ENCODE results near the gene TMEM95. TPM values are rescaled to one million over a fixed set of nuclear protein-coding genes. Genes with fewer than 3 reads are reported as not detected.
A peak's percentile ranks its signal among the peaks of the same experiment; 100 is the strongest.

TMEM95 gene
- total RNA-seq, 1 donor, result not detected

GRCh38 chr17:7405350-7406234 is 50.6 kb downstream of the TMEM95 start:
- peak overlapping the region; percentile 51 for H3K27ac ChIP-seq (ENCODE audit: low read depth, low read length)
- DNase-seq (ENCODE audit: insufficient read length, low spot score, missing footprints), result no peak
- H4K20me1 ChIP-seq (ENCODE audit: insufficient read depth, low read length), result peaks cover 6% of the 10 kb centered on the region
- H3K4me1 ChIP-seq (ENCODE audit: insufficient read depth, low read length), result peaks cover 17% of the 10 kb centered on the region
- H3K4me2 ChIP-seq (ENCODE audit: insufficient read depth, low read length), result peak overlapping the region; percentile 83
- peak overlapping the region; percentile 82 for H2AFZ ChIP-seq (ENCODE audit: low read length)
- H3K4me3 ChIP-seq (ENCODE audit: insufficient read depth, low read length), result peak overlapping the region; percentile 85
- H3K9me3 ChIP-seq (ENCODE audit: low read depth, low read length), result no peaks in the 10 kb centered on the region
- peaks cover 10% of the 10 kb centered on the region for H3K79me2 ChIP-seq (ENCODE audit: insufficient read depth, low read length)
- no peak for TF ChIP-seq CTCF (IDR thresholded peaks at IDR 0.05; ENCODE audit: extremely low read depth, low read depth, low read length)
- peaks cover 21% of the 10 kb centered on the region for H3K36me3 ChIP-seq (ENCODE audit: insufficient read depth, low read length)
- no peaks in the 10 kb centered on the region for H3K27me3 ChIP-seq (ENCODE audit: insufficient read depth, low read length)

- peak overlapping the region; percentile 83 for H3K4me2 ChIP-seq (ENCODE audit: insufficient read depth, low read length)
- H3K27me3 ChIP-seq (ENCODE audit: insufficient read depth, low read length), result no peaks in the 10 kb centered on the region
- H3K27ac ChIP-seq (ENCODE audit: low read depth, low read length), result no peak overlapping the region
- H3K36me3 ChIP-seq (ENCODE audit: insufficient read depth, low read length), result peaks cover 22% of the 10 kb centered on the region
- peaks cover 10% of the 10 kb centered on the region for H3K79me2 ChIP-seq (ENCODE audit: insufficient read depth, low read length)
- no peak for TF ChIP-seq CTCF (IDR thresholded peaks at IDR 0.05; ENCODE audit: extremely low read depth, low read depth, low read length)
- no peaks in the 10 kb centered on the region for H3K9me3 ChIP-seq (ENCODE audit: low read depth, low read length)
- no peak overlapping the region for H2AFZ ChIP-seq (ENCODE audit: low read length)
- peak overlapping the region; percentile 85 for H3K4me3 ChIP-seq (ENCODE audit: insufficient read depth, low read length)
- H3K4me1 ChIP-seq (ENCODE audit: insufficient read depth, low read length), result peaks cover 12% of the 10 kb centered on the region
- H4K20me1 ChIP-seq (ENCODE audit: insufficient read depth, low read length), result peaks cover 6% of the 10 kb centered on the region
- DNase-seq (ENCODE audit: insufficient read length, low spot score, missing footprints), result no peak
Observed at GRCh38 chr17:7406235-7406825, 51.4 kb downstream of the TMEM95 start.

Small RNA genes within 50 kb of the gene (small RNA-seq; reads per million reads assigned to genes)
- not detected for gene AC026954.2

Other genes with a start within 250 kb of the TMEM95 start
- gene ASGR2, start 240.3 kb upstream of the TMEM95 start, total RNA-seq, result under 0.01 TPM in 1 of 2 replicates, not detected in the other
- gene ASGR1, start 175.8 kb upstream of the TMEM95 start, total RNA-seq, result 0.88 and 1.1 TPM in 2 replicates
- 10.1 and 11.8 TPM in 2 replicates for gene DLG4, start 135.3 kb upstream of the TMEM95 start, total RNA-seq
- gene ACADVL, start 135.2 kb upstream of the TMEM95 start, total RNA-seq, result 162 and 163 TPM in 2 replicates
- gene DVL2, start 120.6 kb upstream of the TMEM95 start, total RNA-seq, result 106 and 123 TPM in 2 replicates
- gene PHF23, start 115.7 kb upstream of the TMEM95 start, total RNA-seq, result 53.2 and 55.4 TPM in 2 replicates
- gene GABARAP, start 112.7 kb upstream of the TMEM95 start, total RNA-seq, result 396 and 422 TPM in 2 replicates
- gene CTDNEP1, start 103.4 kb upstream of the TMEM95 start, total RNA-seq, result 29.8 and 31.8 TPM in 2 replicates
- 21.7 and 26.2 TPM in 2 replicates for gene ELP5, start 102.9 kb upstream of the TMEM95 start, total RNA-seq
- gene CLDN7, start 92.7 kb upstream of the TMEM95 start, total RNA-seq, result 0.36 and 1.8 TPM in 2 replicates
- gene SLC2A4, start 73.4 kb upstream of the TMEM95 start, total RNA-seq, result under 0.01 and 0.29 TPM in 2 replicates
- under 0.01 TPM in 1 of 2 replicates, not detected in the other for gene YBX2, start 60.5 kb upstream of the TMEM95 start, total RNA-seq
- 436 and 491 TPM in 2 replicates for gene EIF5A, start 47.5 kb upstream of the TMEM95 start, total RNA-seq
- 46.9 and 48.1 TPM in 2 replicates for gene GPS2, start 39.8 kb upstream of the TMEM95 start, total RNA-seq
- 14.7 and 18.8 TPM in 2 replicates for gene NEURL4, start 25.8 kb upstream of the TMEM95 start, total RNA-seq
- 0.59 TPM in 1 of 2 replicates, not detected in the other for gene ACAP1, start 18.6 kb upstream of the TMEM95 start, total RNA-seq
- gene KCTD11, start 3.0 kb upstream of the TMEM95 start, total RNA-seq, result 11.5 and 11.9 TPM in 2 replicates
- gene TNK1, start 25.9 kb downstream of the TMEM95 start, total RNA-seq, result 0.36 TPM in 1 of 2 replicates, not detected in the other
- 19.4 and 27.9 TPM in 2 replicates for gene PLSCR3, start 39.4 kb downstream of the TMEM95 start, total RNA-seq
- gene TMEM256, start 48.9 kb downstream of the TMEM95 start, total RNA-seq, result 59.4 and 84.6 TPM in 2 replicates
- 5.3 and 5.8 TPM in 2 replicates for gene NLGN2, start 52.7 kb downstream of the TMEM95 start, total RNA-seq
- not detected in 2 replicates for gene SPEM1, start 65.2 kb downstream of the TMEM95 start, total RNA-seq
- not detected in 2 replicates for gene SPEM2, start 70.5 kb downstream of the TMEM95 start, total RNA-seq
- not detected in 2 replicates for gene SPEM3, start 73.7 kb downstream of the TMEM95 start, total RNA-seq
- 1.2 and 1.8 TPM in 2 replicates for gene TMEM102, start 80.3 kb downstream of the TMEM95 start, total RNA-seq
- 0.29 and 0.36 TPM in 2 replicates for gene FGF11, start 84.4 kb downstream of the TMEM95 start, total RNA-seq
- 5.3 and 5.4 TPM in 2 replicates for gene CHRNB1, start 89.9 kb downstream of the TMEM95 start, total RNA-seq
- 36.2 and 36.5 TPM in 2 replicates for gene ZBTB4, start 124.5 kb downstream of the TMEM95 start, total RNA-seq
- gene SLC35G6, start 126.3 kb downstream of the TMEM95 start, total RNA-seq, result not detected in 2 replicates
- 95.9 and 101 TPM in 2 replicates for gene POLR2A, start 129.2 kb downstream of the TMEM95 start, total RNA-seq
- 11.2 and 12.7 TPM in 2 replicates for gene TNFSF12, start 193.9 kb downstream of the TMEM95 start, total RNA-seq
- gene TNFSF13, start 203.6 kb downstream of the TMEM95 start, total RNA-seq, result 0.59 and 1.1 TPM in 2 replicates
- 54.2 and 68.0 TPM in 2 replicates for gene SENP3, start 206.8 kb downstream of the TMEM95 start, total RNA-seq
- 31.8 and 55.7 TPM in 2 replicates for gene CD68, start 224.5 kb downstream of the TMEM95 start, total RNA-seq
- gene MPDU1, start 228.7 kb downstream of the TMEM95 start, total RNA-seq, result 60.1 and 64.1 TPM in 2 replicates
- gene SOX15, start 234.9 kb downstream of the TMEM95 start, total RNA-seq, result 0.59 and 0.72 TPM in 2 replicates